Liver (tissue), 3 donors: ENCODE measurements around the gene TICAM2.

ENCODE experiments used
- FOXA1 ChIP-seq: IDR thresholded peaks from 2 replicates; pipeline ENCODE4 v1.6.1; 2016; ENCODE audit warnings: antibody characterized with exemption
- GABPA ChIP-seq, 2 donors: IDR thresholded peaks in 1 of 2; conservative IDR thresholded peaks in 1 of 2; 2 replicates each; pipeline ENCODE4 v1.6.1; 2016; ENCODE audit warnings: antibody characterized with exemption in 2 of 2, mild to moderate bottlenecking in 1 of 2, moderate library complexity in 1 of 2
- HNF4A ChIP-seq, 2 donors: conservative IDR thresholded peaks; 2 replicates each; pipeline ENCODE4 v1.6.1; 2016; ENCODE audit warnings: antibody characterized with exemption in 2 of 2, mild to moderate bottlenecking in 2 of 2
- JUND ChIP-seq, 2 donors: IDR thresholded peaks; 2 replicates each; pipeline ENCODE4 v1.6.1; 2016; ENCODE audit warnings: antibody characterized with exemption in 2 of 2
- NR2F2 ChIP-seq: IDR thresholded peaks from 2 replicates; pipeline ENCODE4 v1.6.1; 2016; ENCODE audit warnings: antibody characterized with exemption
- SP1 ChIP-seq: IDR thresholded peaks from 2 replicates; pipeline ENCODE4 v1.6.1; 2018; ENCODE audit warnings: antibody characterized with exemption, mild to moderate bottlenecking
- TAF1 ChIP-seq: conservative IDR thresholded peaks from 2 replicates; pipeline ENCODE4 v1.6.1; 2016; ENCODE audit warnings: antibody characterized with exemption, mild to moderate bottlenecking
- YY1 ChIP-seq: IDR thresholded peaks from 2 replicates; pipeline ENCODE4 v1.6.1; 2016; ENCODE audit warnings: antibody characterized with exemption, mild to moderate bottlenecking
- TF ChIP-seq, protein P1 (sequence below): IDR thresholded peaks from 2 replicates; pipeline ENCODE4 v1.6.1; 2016; ENCODE audit warnings: antibody characterized with exemption
- TF ChIP-seq, protein P2 (sequence below): fragments of 150-350 bp; IDR thresholded peaks from 2 replicates; pipeline ENCODE4 v1.5.1; 2017; ENCODE audit warnings: improper control_type of control experiment, low read depth, low read length; ENCODE audit not compliant: missing input control
- donor health status: healthy.
- donor health status: healthy.

DNA sequence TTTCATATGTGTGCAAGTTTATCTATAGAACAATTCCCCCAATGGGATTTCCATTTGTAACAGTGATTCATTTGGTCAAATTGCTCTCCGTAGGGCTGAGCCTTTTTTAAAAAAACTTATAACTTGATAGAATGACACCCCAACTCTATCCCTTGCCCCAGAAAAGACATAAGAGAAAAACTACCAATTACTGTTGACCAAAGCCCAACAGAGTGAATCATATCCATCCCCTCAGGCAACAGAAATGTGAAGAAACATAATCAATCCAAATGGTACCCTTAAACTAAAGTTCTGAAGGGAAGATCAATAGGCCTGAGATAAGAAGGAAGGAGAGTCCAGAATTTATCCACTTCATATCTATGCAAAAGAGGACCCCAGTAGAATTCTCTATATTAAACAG lies 17.8 kb downstream of the TICAM2 start:
- TF ChIP-seq, protein P1, sequence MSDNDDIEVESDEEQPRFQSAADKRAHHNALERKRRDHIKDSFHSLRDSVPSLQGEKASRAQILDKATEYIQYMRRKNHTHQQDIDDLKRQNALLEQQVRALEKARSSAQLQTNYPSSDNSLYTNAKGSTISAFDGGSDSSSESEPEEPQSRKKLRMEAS, result no peak
- TF ChIP-seq SP1 (no peak), JUND (IDR thresholded peaks at IDR 0.05) (no peak), HNF4A (conservative IDR thresholded peaks at IDR 0.05) (no peak), NR2F2 (no peak), FOXA1 (no peak), TAF1 (no peak), YY1 (no peak), GABPA (IDR thresholded peaks at IDR 0.05 in 1 of 2, conservative IDR thresholded peaks at IDR 0.05 in 1 of 2) (no peak)
- TF ChIP-seq, protein P2, sequence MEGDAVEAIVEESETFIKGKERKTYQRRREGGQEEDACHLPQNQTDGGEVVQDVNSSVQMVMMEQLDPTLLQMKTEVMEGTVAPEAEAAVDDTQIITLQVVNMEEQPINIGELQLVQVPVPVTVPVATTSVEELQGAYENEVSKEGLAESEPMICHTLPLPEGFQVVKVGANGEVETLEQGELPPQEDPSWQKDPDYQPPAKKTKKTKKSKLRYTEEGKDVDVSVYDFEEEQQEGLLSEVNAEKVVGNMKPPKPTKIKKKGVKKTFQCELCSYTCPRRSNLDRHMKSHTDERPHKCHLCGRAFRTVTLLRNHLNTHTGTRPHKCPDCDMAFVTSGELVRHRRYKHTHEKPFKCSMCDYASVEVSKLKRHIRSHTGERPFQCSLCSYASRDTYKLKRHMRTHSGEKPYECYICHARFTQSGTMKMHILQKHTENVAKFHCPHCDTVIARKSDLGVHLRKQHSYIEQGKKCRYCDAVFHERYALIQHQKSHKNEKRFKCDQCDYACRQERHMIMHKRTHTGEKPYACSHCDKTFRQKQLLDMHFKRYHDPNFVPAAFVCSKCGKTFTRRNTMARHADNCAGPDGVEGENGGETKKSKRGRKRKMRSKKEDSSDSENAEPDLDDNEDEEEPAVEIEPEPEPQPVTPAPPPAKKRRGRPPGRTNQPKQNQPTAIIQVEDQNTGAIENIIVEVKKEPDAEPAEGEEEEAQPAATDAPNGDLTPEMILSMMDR, result no peak
